Suprapubic skin (tissue), 4 donors: ENCODE data around the gene FGF12. TPM values are rescaled to one million over a fixed set of nuclear protein-coding genes. Genes with fewer than 3 reads are reported as not detected.

ENCODE experiments used
- DNase-seq, 2 donors: peaks; one replicate each; pipeline ENCODE4 v3.0.0-alpha.2; 2019; ENCODE audit warnings: low spot score in 2 of 2
- H3K27ac ChIP-seq: fragments of 200-600 bp; sonication (generic); one replicate; pipeline ENCODE4 v1.5.1; 2019
- H3K27me3 ChIP-seq: fragments of 200-600 bp; sonication (generic); one replicate; pipeline ENCODE4 v1.5.1; 2019
- H3K36me3 ChIP-seq: fragments of 200-600 bp; sonication (generic); one replicate; pipeline ENCODE4 v1.5.1; 2019
- H3K4me1 ChIP-seq: fragments of 200-600 bp; sonication (generic); one replicate; pipeline ENCODE4 v1.5.1; 2019
- H3K4me3 ChIP-seq: fragments of 200-600 bp; sonication (generic); one replicate; pipeline ENCODE4 v1.5.1; 2019; ENCODE audit warnings: mild to moderate bottlenecking
- H3K9me3 ChIP-seq: fragments of 200-600 bp; sonication (generic); one replicate; pipeline ENCODE4 v1.5.1; 2019
- CTCF ChIP-seq, 2 donors: fragments of 200-600 bp in 1 of 2; fragments of 450-650 bp in 1 of 2; sonication (generic) in 1 of 2; IDR thresholded peaks; one replicate each; pipeline ENCODE4 v1.5.1; 2016 to 2019; ENCODE audit warnings: antibody characterized with exemption in 2 of 2, mild to moderate bottlenecking in 1 of 2, moderate library complexity in 1 of 2
- EP300 ChIP-seq: sonication (generic); formaldehyde crosslinking; IDR thresholded peaks from one replicate; pipeline ENCODE4 v1.6.1; 2017; ENCODE audit warnings: antibody characterized with exemption
- POLR2A ChIP-seq, 2 donors: fragments of 450-650 bp; IDR thresholded peaks; one replicate each; pipeline ENCODE4 v1.6.1; 2017; ENCODE audit warnings: antibody characterized with exemption in 2 of 2, mild to moderate bottlenecking in 2 of 2, moderate library complexity in 2 of 2
- POLR2AphosphoS5 ChIP-seq, 3 donors: sonication (generic); formaldehyde crosslinking; IDR thresholded peaks; one replicate each; pipeline ENCODE4 v1.6.1; 2017; ENCODE audit warnings: antibody characterized with exemption in 3 of 3
- WGBS: methylation state at CpG from one replicate; pipeline ENCODE4 v1.1.5; 2018; 5-methylcytosine and 5-hydroxymethylcytosine counted together
- total RNA-seq, 4 donors: library from RNA; depleted of rRNA; stranded (reverse); fragments of >200 nt; gene quantifications; one replicate each; pipeline ENCODE4 v1.1.0, GENCODE V29; 2016

Gene FGF12
- total RNA-seq, 4 donors from 2014 or later = 1.5 to 3.6 (median 1.6) TPM

GRCh38 chr3:192261135-192261534, 466.2 kb downstream of the FGF12 start:
- TF ChIP-seq CTCF (IDR thresholded peaks at IDR 0.05) (no peak), POLR2AphosphoS5 (IDR thresholded peaks at IDR 0.05) (no peak), POLR2A (IDR thresholded peaks at IDR 0.05) (no peak), EP300 (no peak)
- WGBS = 86% methylated on average over 3 of the region's 3 CpGs

GRCh38 chr3:192260116-192261010, 467.0 kb downstream of the FGF12 start:
- no peak overlapping the region for H3K27ac ChIP-seq
- no peak overlapping the region for H3K4me3 ChIP-seq
- no peaks in the 10 kb centered on the region for H3K9me3 ChIP-seq
- no peak for DNase-seq
- H3K4me1 ChIP-seq = no peaks in the 10 kb centered on the region
- WGBS = 95% methylated on average over 5 of the region's 5 CpGs
- no peaks in the 10 kb centered on the region for H3K36me3 ChIP-seq
- TF ChIP-seq POLR2AphosphoS5 (IDR thresholded peaks at IDR 0.05) (no peak), CTCF (IDR thresholded peaks at IDR 0.05) (no peak), EP300 (no peak), POLR2A (IDR thresholded peaks at IDR 0.05) (no peak)
- no peaks in the 10 kb centered on the region for H3K27me3 ChIP-seq

More at GRCh38 chr3:192261135-192261534, 466.2 kb downstream of the FGF12 start:
- H3K4me3 ChIP-seq = no peak overlapping the region
- no peaks in the 10 kb centered on the region for H3K36me3 ChIP-seq
- H3K9me3 ChIP-seq = no peaks in the 10 kb centered on the region
- H3K27ac ChIP-seq = no peak overlapping the region
- DNase-seq = no peak
- no peaks in the 10 kb centered on the region for H3K27me3 ChIP-seq
- no peaks in the 10 kb centered on the region for H3K4me1 ChIP-seq

GRCh38 chr3:192259661-192260060, 467.7 kb downstream of the FGF12 start:
- Histone ChIP-seq H3K4me1 (no peaks in the 10 kb centered on the region), H3K27ac (no peak overlapping the region), H3K36me3 (no peaks in the 10 kb centered on the region), H3K27me3 (no peaks in the 10 kb centered on the region), H3K4me3 (no peak overlapping the region), H3K9me3 (no peaks in the 10 kb centered on the region)
- WGBS = 64% methylated on average over 3 of the region's 3 CpGs
- no peak for TF ChIP-seq EP300
- TF ChIP-seq CTCF (IDR thresholded peaks at IDR 0.05) = no peak
- TF ChIP-seq POLR2AphosphoS5 (IDR thresholded peaks at IDR 0.05) = no peak
- no peak for TF ChIP-seq POLR2A (IDR thresholded peaks at IDR 0.05)
- no peak for DNase-seq

- 64% methylated on average over 6 of the region's 6 CpGs for WGBS
These were observed 468.6 kb downstream of the FGF12 start for GRCh38 chr3:192258721-192259120.

More at GRCh38 chr3:192258721-192259120, 468.6 kb downstream of the FGF12 start:
- DNase-seq = no peak
- no peaks in the 10 kb centered on the region for H3K36me3 ChIP-seq
- no peaks in the 10 kb centered on the region for H3K27me3 ChIP-seq
- TF ChIP-seq CTCF (IDR thresholded peaks at IDR 0.05) = no peak
- no peak overlapping the region for H3K27ac ChIP-seq
- no peaks in the 10 kb centered on the region for H3K4me1 ChIP-seq
- H3K4me3 ChIP-seq = no peak overlapping the region
- no peaks in the 10 kb centered on the region for H3K9me3 ChIP-seq
